Measurements from ENCODE around the gene FBLIM1.

Gene FBLIM1

GRCh38 chr1:15731735-15732685 lies 26.6 kb upstream of the FBLIM1 start:
- DNase-seq, result no peak

GRCh38 chr1:15732686-15733081 lies 25.9 kb upstream of the FBLIM1 start:
- no peak for DNase-seq

- no peak for DNase-seq
Measured at GRCh38 chr1:15733218-15733725, 25.3 kb upstream of the FBLIM1 start.

- DNase-seq, result no peak
Measured at GRCh38 chr1:15733726-15734226, 24.8 kb upstream of the FBLIM1 start.

- no peak for DNase-seq
Measured at GRCh38 chr1:15734296-15734695, 24.3 kb upstream of the FBLIM1 start.

GRCh38 chr1:15734901-15735300 lies 23.7 kb upstream of the FBLIM1 start:
- DNase-seq, result no peak

- no peak for DNase-seq
Measured at GRCh38 chr1:15735304-15736037, 23.1 kb upstream of the FBLIM1 start.

- DNase-seq, result no peak
Measured at GRCh38 chr1:15736038-15736891, 22.3 kb upstream of the FBLIM1 start, which contains the start of gene SLC25A34. Gene SLC25A34 (plus strand): TSS chr1:15736258. CDS start chr1:15736486, 228 bp downstream.

GRCh38 chr1:15736892-15737261 lies 21.7 kb upstream of the FBLIM1 start:
- no peak for DNase-seq

- no peak for DNase-seq
Measured at GRCh38 chr1:15737324-15738319, 21.0 kb upstream of the FBLIM1 start.

GRCh38 chr1:15738416-15739113 lies 20.0 kb upstream of the FBLIM1 start:
- no peak for DNase-seq

GRCh38 chr1:15739259-15739658 lies 19.3 kb upstream of the FBLIM1 start:
- no peak for DNase-seq

GRCh38 chr1:15739745-15740144 lies 18.9 kb upstream of the FBLIM1 start:
- DNase-seq, result no peak

- peak; percentile 62 for DNase-seq
Measured at GRCh38 chr1:15740924-15741850, 17.4 kb upstream of the FBLIM1 start.

GRCh38 chr1:15742339-15742801 lies 16.2 kb upstream of the FBLIM1 start, which contains the start of gene TMEM82:
Gene TMEM82 (plus strand): TSS chr1:15742499. CDS start chr1:15742560, 61 bp downstream.
- no peak for DNase-seq

- no peak for DNase-seq
Measured at GRCh38 chr1:15744122-15744679, 14.4 kb upstream of the FBLIM1 start.

- DNase-seq, result no peak
Measured at GRCh38 chr1:15747378-15747777, 11.2 kb upstream of the FBLIM1 start.

GRCh38 chr1:15748264-15748663 lies 10.3 kb upstream of the FBLIM1 start:
- DNase-seq, result no peak

All from stimulated activated CD4-positive, alpha-beta T cell treated with anti-CD3 and anti-CD28 coated beads, Interleukin-4, amount 100 ng/mL, for 24 hours (primary cell).